WERI-Rb-1 (cell line): ENCODE results near the gene STK10.

ENCODE experiments used
- DNase-seq: peaks from one replicate; pipeline ENCODE4 v3.0.0-alpha.2; 2020
- H3K27ac ChIP-seq: fragments of 250-450 bp; sonication (Bioruptor Pico); 2 replicates; pipeline ENCODE4 v1.5.1; 2020; ENCODE audit warnings: mild to moderate bottlenecking, moderate library complexity
- H3K27me3 ChIP-seq: fragments of 250-450 bp; sonication (Bioruptor Pico); 2 replicates; pipeline ENCODE4 v1.5.1; 2021; ENCODE audit warnings: mild to moderate bottlenecking, low read depth, moderate library complexity; ENCODE audit not compliant: insufficient read depth, severe bottlenecking
- H3K36me3 ChIP-seq: fragments of 250-450 bp; sonication (Bioruptor Pico); 2 replicates; pipeline ENCODE4 v1.5.1; 2020; ENCODE audit warnings: mild to moderate bottlenecking, moderate library complexity
- H3K4me3 ChIP-seq: 2 replicates; pipeline ENCODE4 v1.5.1; 2011; ENCODE audit warnings: low read depth, mild to moderate bottlenecking, control low read depth, low read length
- H3K9me3 ChIP-seq: fragments of 250-450 bp; sonication (Bioruptor Pico); 2 replicates; pipeline ENCODE4 v1.5.1; 2021; ENCODE audit warnings: mild to moderate bottlenecking, moderate library complexity; ENCODE audit not compliant: severe bottlenecking
- CTCF ChIP-seq: IDR thresholded peaks from 2 replicates; pipeline ENCODE4 v1.5.1; 2011; ENCODE audit warnings: low read depth, mild to moderate bottlenecking, control low read depth, inconsistent platforms, low read length

STK10 gene

GRCh38 chr5:172102218-172102870 lies 85.7 kb downstream of the STK10 start:
- Histone ChIP-seq H3K9me3 (no peaks in the 10 kb centered on the region), H3K27me3 (no peaks in the 10 kb centered on the region), H3K4me3 (no peak overlapping the region), H3K27ac (no peak overlapping the region), H3K36me3 (no peaks in the 10 kb centered on the region)
- no peak for TF ChIP-seq CTCF
- DNase-seq: no peak

- Histone ChIP-seq H3K9me3 (no peaks in the 10 kb centered on the region), H3K27me3 (no peaks in the 10 kb centered on the region), H3K4me3 (no peak overlapping the region), H3K27ac (no peak overlapping the region), H3K36me3 (no peaks in the 10 kb centered on the region)
- no peak for DNase-seq
- no peak for TF ChIP-seq CTCF
Observed at GRCh38 chr5:172101547-172102217, 86.3 kb downstream of the STK10 start.

GRCh38 chr5:172098883-172099282 lies 89.1 kb downstream of the STK10 start:
- no peak for DNase-seq
- no peak for TF ChIP-seq CTCF
- Histone ChIP-seq H3K4me3 (no peak overlapping the region), H3K27me3 (no peaks in the 10 kb centered on the region), H3K9me3 (no peaks in the 10 kb centered on the region), H3K27ac (no peak overlapping the region), H3K36me3 (no peaks in the 10 kb centered on the region)

- no peak overlapping the region for H3K4me3 ChIP-seq
- no peak for TF ChIP-seq CTCF
- H3K27ac ChIP-seq: no peak overlapping the region
- H3K9me3 ChIP-seq: no peaks in the 10 kb centered on the region
- no peak for DNase-seq
- H3K36me3 ChIP-seq: no peaks in the 10 kb centered on the region
- no peaks in the 10 kb centered on the region for H3K27me3 ChIP-seq
Observed at GRCh38 chr5:172098046-172098445, 90.0 kb downstream of the STK10 start.

GRCh38 chr5:172097356-172097755 lies 90.7 kb downstream of the STK10 start:
- TF ChIP-seq CTCF: no peak
- H3K9me3 ChIP-seq: no peaks in the 10 kb centered on the region
- no peaks in the 10 kb centered on the region for H3K36me3 ChIP-seq
- H3K27me3 ChIP-seq: no peaks in the 10 kb centered on the region
- H3K27ac ChIP-seq: no peak overlapping the region
- DNase-seq: no peak
- no peak overlapping the region for H3K4me3 ChIP-seq
